DMS 273 (cell line): ENCODE measurements around the gene ASH1L.
A peak's percentile ranks its signal among the peaks of the same experiment; 100 is the strongest.
"Not testable (repeated sequence)": the region's sequence is repeated elsewhere in the genome, so short reads cannot be mapped to it uniquely, and the experiment has no call there.

ENCODE experiments used
- DNase-seq: peaks from one replicate; lab custom pipeline; 2025; ENCODE audit not compliant: unreplicated experiment; lab: John Stamatoyannopoulos, UW

ASH1L gene

DNA sequence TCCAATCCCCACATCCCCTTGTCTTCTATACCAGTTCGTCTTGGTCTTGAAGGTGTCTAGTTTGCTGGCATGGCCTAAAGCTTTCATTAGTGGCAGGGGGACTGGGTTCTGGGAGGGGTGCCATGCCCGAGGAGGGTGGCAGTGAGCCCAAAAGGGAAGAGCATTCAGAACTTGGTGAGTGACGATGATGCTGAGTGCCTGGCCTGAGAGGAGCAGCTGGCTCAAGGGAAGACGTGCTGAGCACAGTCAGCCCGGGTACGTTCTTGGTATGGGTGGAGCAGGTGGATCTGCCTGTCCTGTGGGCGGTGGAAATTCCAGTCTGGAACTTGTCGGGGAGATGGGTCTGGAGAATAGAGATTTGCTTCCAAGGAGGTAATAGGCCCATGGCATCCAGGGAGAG lies 249.3 kb downstream of the ASH1L start:
- DNase-seq, result no peak

DNA sequence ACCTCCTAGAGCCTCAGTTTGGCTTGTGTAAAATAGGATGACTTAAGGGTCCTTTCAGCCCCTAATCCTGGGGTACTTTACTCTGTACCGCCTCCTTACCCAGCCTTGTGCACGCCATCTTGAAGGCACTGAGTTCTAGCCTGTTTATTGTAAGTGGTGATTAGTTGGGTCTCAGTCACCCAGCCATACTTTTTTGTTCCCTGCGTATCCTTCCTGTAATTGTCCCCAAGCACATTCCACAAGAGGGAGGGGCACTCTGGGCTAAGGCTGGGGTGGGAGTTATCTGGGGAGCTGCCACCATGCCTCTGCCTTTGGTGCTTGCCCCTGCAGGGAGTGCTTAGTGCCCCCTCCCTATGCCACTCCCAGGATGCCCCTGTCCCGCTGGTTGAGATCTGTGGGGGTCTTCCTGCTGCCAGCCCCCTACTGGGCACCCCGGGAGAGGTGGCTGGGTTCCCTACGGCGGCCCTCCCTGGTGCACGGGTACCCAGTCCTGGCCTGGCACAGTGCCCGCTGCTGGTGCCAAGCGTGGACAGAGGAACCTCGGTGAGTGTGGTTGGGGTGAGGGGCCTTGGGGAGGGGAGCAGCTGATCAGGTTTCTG lies 253.1 kb downstream of the ASH1L start:
- DNase-seq, result peak; percentile 39

DNA sequence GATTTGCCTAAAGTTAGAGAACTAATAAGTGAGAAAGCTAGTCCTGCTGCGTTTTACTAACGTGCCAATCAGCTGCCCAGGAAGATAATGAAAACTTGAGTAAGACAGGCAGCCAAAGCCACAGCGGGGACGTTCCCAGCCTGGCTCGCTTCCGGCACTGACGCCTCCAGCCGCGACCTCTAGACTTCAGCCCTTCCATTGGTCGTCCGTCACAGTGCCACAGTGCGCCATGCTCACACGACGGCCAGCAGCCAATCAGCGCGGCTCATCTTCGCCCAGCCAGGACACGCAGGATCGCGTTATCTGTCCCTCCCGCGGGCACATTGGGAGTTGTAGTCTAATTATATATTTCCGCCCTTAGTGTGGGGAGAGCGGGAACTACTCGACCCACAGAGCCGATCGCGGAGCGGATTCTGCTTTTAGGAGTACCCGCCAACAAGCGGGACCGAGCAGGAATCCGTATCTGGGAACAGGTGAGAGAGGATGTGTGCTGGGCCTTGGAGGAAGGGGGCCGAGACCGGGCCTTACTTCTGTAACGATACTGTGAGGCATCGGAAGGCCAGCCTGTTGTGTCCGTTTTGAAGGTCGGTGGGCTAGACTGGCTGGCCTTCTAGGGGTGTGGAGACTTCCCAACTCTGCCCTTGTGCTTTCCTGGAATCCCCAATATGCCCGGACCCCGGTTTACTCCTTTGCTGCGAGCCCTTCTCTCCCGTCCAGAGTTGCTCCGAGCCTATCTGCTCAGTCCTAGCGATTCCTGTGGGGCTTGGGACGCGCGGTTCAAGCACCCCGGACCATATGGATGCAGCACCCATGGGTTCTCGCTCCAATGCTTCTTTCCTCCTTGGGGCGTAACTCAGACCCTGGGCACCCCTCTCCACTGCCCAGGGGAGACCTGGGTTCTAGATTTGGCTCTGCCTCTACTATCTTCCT lies 253.8 kb downstream of the ASH1L start, which contains the start of gene FDPS:
Gene FDPS (plus strand): TSS at position 374 of the 930 bp plus-strand sequence. CDS start 924 bp downstream, outside the sequence.
- peak; percentile 99 for DNase-seq

DNA sequence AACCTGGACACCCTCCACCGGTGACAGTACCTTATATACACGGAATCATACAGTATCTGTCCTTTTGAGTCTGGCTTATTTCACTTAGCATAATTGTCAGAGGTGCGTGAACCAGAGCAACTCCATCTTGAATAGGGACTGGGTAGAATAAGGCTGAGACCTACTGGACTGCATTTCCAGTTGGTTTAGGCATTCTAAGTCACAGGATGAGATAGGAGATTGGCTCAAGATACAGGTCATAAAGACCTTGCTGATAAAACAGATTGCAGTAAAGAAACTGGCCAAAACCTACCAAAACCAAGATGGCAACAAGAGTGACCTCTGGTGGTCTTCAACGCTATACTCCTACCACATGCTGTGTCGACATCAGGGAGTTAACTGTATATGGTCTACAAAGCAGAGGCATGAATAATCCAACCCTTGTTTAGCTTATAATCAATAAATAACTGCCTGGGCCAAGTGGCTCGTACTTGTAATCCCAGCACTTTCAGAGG lies 255.3 kb downstream of the ASH1L start:
- DNase-seq, result peak; percentile 69

DNA sequence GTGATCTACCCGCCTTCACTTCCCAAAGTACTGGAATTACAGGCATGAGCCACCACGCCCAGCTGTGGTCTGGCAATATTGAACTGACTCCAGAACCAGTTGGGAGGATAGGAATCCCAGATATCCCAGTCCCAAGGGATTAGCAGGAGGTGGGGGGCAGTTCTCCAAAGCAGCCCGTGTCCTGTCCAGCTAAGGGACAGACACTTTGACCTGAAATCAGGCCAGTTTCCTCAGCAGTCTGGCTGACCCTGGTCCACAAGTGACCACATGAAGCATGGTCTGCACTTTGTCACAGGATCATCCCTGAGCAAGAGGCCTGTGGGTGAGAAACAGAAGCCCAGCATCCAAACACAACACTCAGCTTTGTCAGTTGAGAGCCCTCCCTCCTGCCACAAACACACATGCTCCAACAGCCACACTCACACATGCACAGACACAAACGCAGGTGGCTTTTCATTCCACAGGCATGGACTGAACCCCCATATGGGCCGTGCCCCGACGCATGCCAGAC lies 256.7 kb downstream of the ASH1L start:
- no peak for DNase-seq

DNA sequence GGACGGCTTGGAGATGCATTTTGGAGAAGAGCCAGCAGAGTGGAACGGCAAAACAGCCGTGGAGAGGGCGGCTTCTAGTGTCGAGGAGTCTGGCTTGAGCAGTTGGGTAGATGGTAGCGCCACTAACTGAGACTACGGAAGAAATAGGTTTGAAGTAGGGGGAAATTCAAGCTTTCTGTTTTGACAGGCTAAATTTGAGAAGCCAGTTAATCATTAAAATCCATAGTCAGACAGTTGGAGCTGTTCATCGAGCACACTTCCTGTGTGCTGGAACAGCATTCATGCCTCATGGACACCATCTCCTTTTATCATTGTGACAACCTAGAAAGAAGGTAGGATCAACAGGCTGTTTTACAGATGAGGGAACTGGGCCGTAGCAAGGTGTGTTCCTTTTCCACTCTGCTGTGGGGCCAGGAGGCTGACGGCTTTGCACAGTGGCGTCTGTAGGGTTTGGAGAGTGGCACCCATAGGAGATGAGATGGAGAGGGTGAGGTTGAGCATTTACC lies 258.0 kb downstream of the ASH1L start:
- no peak for DNase-seq

DNA sequence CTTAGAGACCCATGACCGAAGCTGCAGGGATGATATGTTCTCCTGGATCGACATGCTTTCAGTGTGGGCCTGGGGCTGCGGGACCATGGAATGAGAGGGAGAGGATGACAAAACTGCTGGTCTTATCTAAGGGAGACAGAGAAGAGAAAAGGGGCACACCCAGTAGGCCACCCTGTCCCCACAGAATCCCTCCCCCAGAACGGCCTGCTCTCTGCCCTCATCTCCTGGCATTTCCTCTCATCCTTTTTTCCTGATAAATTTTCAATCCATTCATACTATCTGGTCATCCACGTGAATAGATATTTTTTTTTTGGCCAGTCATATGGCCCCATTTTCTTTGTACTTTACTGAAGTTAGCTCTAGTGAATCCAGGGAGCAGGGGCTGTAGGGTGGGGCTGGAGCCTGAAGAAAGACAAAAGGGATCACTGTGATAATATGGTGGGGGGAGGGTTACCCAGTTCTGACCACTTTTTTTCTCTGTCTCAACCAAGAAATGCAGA lies 261.2 kb downstream of the ASH1L start, which contains the start of gene PKLR:
Gene PKLR (minus strand): TSS at position 97 of the 500 bp plus-strand sequence. CDS start 43 bp downstream, at position 54.
- DNase-seq, result no peak

DNA sequence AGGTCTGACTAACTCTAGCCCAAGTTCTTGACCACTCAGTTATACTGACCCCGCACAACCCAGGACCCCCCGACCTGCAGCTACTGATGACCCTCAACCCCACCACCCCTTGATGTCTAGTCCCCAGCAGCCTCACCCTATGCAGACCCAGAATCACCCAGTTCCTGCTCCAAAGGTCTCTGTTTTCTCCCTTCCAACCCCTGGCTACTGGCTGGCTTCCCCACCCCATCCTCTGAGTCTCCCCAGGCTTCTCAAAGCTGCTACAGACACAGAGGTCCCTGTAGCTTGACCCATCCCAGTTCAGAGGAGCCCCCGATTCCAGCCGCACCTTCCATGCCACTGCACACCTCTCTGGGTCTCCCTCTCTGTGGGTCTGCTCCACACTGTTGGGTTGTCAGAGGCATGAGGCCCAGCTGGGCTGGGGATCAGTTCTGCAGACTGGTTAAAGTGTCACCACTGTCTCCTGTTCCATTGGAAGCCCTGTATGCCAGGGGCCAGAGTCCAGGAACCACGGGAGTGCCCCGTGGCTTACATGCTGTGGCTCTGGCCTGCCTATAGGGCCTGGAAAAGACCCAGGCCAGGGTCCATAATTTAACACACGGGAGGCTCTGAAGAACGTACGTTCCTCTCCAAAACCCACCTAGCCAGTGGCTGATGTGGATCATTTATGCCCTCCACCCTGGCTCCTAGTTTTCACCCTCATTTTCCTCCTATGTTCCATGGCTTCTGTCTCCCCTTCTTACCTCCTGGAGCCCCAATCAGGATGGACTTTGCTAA lies 261.9 kb downstream of the ASH1L start:
- DNase-seq, result no peak

DNA sequence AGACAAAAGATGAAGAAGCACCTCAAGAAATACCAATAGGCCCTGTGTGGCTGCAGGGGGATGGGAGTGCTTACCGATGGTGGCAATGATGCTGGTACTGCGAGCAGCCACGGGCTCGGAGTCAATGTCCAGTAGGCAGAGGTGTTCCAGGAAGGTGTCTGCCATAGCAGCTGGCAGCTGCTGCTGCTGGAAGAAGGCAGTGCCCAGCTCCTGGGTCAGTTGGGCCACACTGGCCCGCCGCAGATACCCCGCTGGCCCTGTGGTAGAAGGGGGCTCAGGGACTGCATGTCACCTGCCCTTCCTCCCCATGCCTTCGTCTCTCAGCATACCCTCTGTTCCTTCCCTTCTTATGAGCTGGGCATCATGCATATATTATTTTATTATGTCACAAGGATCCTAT lies 262.6 kb downstream of the ASH1L start:
- DNase-seq, result no peak

DNA sequence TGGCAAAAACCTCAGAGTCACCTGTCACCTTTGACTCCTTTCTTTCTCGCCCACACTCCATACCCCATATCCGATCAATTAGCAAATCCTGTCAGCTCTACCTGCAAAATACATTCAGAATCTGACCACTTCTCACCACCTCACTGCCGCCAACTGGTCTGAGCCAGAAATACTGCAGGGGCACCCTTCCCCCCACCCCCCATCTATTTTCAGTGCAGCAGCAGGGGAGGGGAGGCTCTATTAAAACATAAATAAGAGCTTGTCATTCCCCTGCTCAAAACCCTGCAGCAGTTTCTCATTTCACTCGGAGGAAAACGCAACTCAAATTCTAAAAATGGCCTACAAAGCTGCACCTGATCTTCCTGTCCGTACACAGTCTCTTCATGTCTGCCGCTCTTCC lies 265.2 kb downstream of the ASH1L start:
- no peak for DNase-seq

DNA sequence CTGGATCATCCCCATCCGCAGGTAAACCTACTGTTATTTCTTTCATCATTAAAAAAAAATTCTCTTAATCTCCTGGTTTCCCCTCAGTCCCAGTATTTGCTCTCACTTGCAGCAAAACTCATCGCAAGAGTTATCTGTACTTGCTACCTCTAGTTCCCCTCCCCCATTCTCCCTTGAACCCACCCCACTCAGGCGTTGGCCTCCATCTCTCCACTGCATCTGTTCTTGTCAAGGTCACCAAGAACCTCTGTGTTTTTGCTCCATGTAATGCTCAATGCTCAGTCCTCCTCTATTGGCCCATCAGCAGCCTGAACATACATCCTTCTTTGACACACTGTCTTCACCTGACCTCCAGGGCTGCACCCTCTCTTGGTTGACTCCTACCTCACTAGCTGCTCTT lies 265.9 kb downstream of the ASH1L start:
- no peak for DNase-seq

DNA sequence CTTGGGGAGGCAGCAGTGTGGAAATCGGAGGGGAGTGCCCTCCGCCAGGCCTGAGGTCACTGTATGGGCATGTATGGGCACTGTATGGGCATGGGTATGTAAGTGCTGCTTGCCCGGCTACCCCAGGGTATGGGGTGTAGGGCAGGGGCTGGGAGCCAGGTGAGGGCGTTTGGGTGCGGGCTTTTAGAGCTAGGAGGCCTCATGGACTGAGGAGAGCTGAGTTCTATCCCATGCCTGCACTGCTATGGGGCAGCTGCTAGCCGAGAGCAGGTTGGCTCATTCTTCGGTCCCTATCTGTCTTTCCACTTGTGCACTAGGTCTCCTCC lies 266.7 kb downstream of the ASH1L start:
- DNase-seq, result no peak

DNA sequence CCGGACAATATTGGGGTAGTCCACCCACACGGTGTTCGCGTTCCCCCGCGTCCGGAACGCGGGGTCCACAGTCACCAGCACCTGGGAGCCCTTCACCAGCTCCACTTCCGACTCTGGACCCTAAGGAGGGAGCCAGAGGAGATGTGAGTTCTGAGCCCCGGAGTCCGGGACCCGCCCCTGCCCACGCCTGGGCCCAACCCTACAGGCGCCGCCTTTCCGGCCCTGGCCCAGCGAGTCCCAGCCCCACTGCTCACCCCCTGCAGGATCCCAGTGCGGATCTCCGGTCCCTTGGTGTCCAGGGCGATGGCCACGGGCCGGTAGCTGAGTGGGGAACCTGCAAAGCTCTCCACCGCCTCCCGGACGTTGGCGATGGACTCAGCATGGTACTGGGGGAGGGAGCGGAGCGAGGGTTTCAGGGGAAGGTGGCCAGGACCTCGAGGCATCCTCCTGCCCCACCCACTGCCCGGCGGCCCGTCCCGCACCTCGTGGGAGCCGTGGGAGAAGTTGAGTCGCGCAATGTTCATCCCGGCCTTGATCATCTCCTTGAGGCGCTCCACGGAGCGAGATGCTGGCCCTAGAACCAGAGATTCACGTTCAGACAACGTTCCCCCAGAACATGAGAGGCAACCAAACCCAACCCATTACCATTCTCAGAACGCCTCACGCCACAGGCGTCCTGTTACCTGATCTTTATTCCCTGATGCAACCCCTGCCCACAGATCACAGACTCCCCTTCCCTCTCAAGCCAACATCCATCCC lies 267.2 kb downstream of the ASH1L start:
- no peak for DNase-seq

DNA sequence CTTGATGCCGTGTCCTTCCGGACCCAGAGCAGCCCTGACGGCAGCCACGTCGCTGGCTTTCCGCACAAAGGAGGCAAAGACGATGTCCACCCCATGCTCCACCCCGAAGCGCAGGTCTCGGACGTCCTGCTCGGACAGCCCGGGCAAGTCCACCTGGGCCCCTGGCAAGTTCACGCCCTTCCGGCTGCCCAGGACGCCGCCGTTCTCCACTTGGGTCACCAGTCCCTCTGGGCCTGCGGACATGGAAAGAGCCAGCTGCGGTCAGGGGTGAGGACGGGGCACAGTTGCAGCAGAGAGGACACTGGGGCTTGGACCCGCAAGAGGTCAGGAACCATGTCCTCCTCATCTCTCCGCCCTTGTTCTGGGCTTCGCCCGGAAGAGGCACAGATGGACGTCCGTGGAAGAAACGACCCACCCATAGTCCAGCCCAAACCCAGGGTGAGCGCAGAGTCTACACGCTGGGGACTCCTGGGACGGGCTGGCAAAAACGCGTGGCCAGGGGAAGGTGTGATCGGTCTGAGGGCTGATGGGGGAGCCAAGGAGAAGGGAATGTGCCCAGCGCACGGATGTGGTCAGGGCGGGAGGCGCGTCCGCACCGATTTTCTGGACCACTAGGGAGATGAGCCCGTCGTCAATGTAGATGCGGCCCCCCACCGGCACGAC lies 268.0 kb downstream of the ASH1L start:
- DNase-seq, result no peak

DNA sequence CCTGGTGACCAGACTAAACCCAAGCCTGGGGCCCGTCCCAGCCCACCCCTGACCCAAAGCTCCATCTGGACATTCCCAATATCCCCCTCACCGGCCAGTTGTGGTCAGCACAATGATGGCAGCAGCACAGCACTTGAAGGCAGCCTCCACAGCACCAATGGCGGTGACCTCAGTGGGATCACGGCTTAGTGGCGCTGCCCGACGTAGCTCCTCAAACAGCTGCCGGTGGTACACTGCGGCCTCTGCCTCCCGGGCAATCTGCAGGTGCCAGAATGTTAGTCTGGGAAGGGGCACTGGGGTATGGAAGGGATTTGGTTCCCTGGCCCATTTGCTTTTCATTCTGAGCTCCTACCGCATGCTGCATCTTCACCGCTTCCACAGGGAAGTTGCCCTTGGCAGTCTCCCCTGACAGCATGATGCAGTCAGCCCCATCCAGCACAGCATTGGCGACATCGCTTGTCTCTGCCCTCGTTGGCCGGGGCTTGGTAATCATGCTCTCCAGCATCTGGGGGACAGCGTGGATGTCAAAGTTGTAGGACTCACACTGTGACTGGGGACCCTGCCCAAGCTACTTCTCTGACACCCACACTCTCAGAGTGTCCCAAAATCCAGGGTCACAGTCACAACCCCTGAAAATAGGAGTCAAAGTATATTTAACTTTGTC lies 269.4 kb downstream of the ASH1L start:
- DNase-seq, result no peak

DNA sequence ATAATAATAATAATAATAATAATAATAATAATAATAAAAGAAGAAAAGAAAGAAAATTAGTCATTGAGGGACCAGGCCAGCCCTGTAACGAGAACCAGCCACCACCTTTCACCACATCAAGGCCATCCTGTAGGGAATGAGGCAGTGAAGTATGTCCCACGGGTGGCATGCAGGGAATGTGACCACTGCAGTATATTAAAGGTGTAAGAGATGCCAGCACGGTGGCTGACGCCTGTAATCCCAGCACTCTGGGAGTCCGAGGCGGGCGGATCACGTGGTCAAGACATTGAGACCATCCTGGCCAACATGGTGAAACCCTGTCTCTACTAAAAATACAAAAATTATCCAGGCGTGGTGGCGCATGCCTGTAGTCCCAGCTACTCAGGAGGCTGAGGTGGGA lies 271.6 kb downstream of the ASH1L start:
- not testable (repeated sequence) for DNase-seq

DNA sequence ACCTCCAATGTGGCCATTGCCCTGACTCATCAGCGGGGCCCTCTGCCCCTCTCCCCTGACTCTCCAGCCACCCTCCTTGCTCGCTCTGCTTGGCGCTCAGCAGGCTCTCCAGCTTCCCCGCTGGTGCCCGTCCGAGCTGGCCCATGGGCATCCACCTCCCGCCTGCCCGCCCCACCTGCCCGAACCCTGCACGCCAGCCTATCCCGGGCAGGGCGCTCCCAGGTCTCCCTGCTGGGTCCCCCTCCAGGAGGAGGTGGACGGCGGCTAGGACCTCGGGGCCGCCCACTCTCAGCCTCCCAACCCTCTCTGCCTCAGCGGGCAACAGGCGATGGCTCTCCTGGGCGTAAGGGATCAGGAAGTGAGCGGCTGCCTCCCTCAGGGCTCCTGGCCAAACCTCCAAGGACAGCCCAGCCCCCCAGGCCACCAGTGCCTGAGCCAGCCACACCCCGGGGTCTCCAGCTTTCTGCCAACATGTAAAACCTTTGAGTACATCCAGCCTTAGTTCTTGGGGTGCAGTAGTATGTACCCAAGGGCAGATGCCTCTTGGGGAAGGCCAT lies 274.5 kb downstream of the ASH1L start:
- no peak for DNase-seq

DNA sequence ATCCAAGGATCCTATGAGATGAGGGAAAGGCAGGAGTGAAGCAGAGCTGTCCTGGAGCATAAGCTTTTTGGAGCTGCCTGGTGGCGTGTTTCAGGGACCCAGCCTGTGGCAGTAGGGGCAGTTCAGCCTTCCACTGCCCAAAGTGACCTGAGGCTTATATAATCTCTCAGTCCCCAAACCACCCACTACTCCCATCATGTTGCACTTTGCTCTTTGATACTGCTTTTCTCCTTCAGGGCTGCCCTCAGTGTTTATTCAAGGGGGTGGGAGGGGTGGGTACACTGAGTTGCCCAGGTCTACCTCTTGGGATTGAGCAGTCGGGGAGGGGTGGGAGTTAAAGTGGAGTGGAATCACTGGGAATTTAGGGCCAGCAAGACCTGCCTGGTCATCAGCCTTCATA lies 276.1 kb downstream of the ASH1L start:
- DNase-seq, result no peak

DNA sequence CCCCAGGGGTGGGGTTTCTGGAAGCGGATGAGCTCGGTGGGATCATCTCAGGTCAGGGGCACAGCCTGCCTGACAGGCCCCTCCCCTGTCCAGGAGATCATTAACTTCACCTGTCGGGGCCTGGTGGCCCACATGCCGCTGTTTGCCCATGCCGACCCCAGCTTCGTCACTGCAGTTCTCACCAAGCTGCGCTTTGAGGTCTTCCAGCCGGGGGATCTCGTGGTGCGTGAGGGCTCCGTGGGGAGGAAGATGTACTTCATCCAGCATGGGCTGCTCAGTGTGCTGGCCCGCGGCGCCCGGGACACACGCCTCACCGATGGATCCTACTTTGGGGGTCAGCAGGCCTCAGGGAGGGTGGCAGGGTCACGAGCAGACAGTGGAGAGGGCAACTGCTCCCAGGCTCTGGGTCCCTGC lies 277.0 kb downstream of the ASH1L start:
- DNase-seq, result no peak
